ENCODE measurements around the gene GRK7. TPM values are rescaled to one million over a fixed set of nuclear protein-coding genes. Genes with fewer than 3 reads are reported as not detected.

The GRK7 gene, protein sequence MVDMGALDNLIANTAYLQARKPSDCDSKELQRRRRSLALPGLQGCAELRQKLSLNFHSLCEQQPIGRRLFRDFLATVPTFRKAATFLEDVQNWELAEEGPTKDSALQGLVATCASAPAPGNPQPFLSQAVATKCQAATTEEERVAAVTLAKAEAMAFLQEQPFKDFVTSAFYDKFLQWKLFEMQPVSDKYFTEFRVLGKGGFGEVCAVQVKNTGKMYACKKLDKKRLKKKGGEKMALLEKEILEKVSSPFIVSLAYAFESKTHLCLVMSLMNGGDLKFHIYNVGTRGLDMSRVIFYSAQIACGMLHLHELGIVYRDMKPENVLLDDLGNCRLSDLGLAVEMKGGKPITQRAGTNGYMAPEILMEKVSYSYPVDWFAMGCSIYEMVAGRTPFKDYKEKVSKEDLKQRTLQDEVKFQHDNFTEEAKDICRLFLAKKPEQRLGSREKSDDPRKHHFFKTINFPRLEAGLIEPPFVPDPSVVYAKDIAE (N-terminal part only)
- total RNA-seq = not detected in 2 replicates
- 0.02 TPM for total RNA-seq (2013)
- 0.07 and 0.12 TPM in 2 replicates for polyA plus RNA-seq
- polyA minus RNA-seq = 0.14 and 0.43 TPM in 2 replicates

DNA sequence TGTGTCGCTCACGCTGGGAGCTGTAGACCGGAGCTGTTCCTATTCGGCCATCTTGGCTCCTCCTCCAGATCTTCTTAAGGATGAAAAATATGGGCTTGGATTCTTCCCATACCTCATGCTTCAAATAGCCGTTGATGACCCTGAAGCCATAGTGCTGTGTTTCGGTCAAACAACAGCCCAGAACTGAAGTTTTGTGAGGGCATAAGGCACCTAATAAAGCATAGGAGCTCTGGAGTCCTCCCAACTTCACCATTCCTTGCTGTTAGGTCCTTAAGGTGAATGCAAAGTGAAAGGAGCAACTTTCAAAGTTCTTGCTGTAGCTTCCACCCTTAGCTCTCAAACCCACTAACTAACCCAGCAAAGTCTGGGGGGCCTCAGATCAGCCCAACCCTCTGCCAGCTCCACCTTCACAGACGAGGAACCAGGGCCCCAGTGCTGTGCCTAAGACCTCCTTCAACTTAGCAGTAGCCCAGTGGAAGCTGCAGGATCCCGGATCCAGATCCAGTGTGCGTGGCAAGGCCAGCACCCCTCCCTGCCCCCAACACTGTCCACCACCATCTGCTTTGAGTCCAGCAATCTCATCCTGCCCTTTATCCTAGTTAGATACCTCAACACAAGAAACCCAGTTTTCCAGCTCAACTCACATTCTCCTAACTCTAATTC, at the start of gene GRK7:
GRK7 (plus strand) TSS at position 321 of the 663 bp plus-strand sequence. CDS start 14,877 bp downstream, outside the sequence.
- Histone ChIP-seq H4K20me1 (ENCODE audit: control insufficient read depth, insufficient read depth, low read length, poor library complexity, severe bottlenecking) (no peaks in the 10 kb centered on the region), H3K27me3 (replicated peaks in 1 of 4; ENCODE audit: control extremely low read depth in 1 of 4, control insufficient read depth in 3 of 4, insufficient read depth in 4 of 4, low read length in 3 of 4) (no peaks in the 10 kb centered on the region), H3K4me1 (ENCODE audit: control insufficient read depth in 2 of 2, insufficient read depth in 2 of 2, low read length in 2 of 2) (no peaks in the 10 kb centered on the region), H3K4me3 (ENCODE audit: control extremely low read depth in 1 of 5, extremely low read depth in 1 of 5, insufficient read depth in 1 of 5, low read depth in 2 of 5, low read length in 4 of 5) (no peak within 1 kb of the TSS), H3K4me2 (replicated peaks; ENCODE audit: low read depth, low read length, poor library complexity, severe bottlenecking) (no peak within 1 kb of the TSS), H3K36me3 (replicated peaks in 1 of 2; ENCODE audit: control extremely low read depth in 1 of 2, control insufficient read depth in 1 of 2, extremely low read depth in 1 of 2, insufficient read depth in 2 of 2, low read length in 1 of 2) (no peaks in the 10 kb centered on the region), H2AFZ (ENCODE audit: insufficient read depth, low read depth, low read length, poor library complexity, severe bottlenecking) (no peak within 1 kb of the TSS), H3K9ac (ENCODE audit: low read length) (no peak within 1 kb of the TSS), H3K9me3 (ENCODE audit: control extremely low read depth in 1 of 3, control insufficient read depth in 2 of 3, insufficient read depth in 1 of 3, low read length in 2 of 3) (no peaks in the 10 kb centered on the region), H3K79me2 (ENCODE audit: control insufficient read depth, insufficient read depth, low read length) (no peaks in the 10 kb centered on the region), H3K27ac (ENCODE audit: low read length in 2 of 2) (no peak within 1 kb of the TSS)
- Mint-ChIP-seq H3K4me3 (no peak within 1 kb of the TSS), H3K9me3 (ENCODE audit: insufficient read depth) (no peaks in the 10 kb centered on the region), H3K4me1 (no peaks in the 10 kb centered on the region), H3K27ac (no peak within 1 kb of the TSS), H3K27me3 (no peaks in the 10 kb centered on the region)
- DNase-seq (no peak), ATAC-seq (ENCODE audit: low read depth) (no peak)
- TF ChIP-seq EZH2 (IDR thresholded peaks at IDR 0.05; ENCODE audit: borderline replicate concordance, insufficient read depth, low read depth, low read length, poor library complexity, severe bottlenecking) = no peak
- TF ChIP-seq, protein P1, sequence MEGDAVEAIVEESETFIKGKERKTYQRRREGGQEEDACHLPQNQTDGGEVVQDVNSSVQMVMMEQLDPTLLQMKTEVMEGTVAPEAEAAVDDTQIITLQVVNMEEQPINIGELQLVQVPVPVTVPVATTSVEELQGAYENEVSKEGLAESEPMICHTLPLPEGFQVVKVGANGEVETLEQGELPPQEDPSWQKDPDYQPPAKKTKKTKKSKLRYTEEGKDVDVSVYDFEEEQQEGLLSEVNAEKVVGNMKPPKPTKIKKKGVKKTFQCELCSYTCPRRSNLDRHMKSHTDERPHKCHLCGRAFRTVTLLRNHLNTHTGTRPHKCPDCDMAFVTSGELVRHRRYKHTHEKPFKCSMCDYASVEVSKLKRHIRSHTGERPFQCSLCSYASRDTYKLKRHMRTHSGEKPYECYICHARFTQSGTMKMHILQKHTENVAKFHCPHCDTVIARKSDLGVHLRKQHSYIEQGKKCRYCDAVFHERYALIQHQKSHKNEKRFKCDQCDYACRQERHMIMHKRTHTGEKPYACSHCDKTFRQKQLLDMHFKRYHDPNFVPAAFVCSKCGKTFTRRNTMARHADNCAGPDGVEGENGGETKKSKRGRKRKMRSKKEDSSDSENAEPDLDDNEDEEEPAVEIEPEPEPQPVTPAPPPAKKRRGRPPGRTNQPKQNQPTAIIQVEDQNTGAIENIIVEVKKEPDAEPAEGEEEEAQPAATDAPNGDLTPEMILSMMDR (IDR thresholded peaks at IDR 0.05) = no peak
- CTCF ChIA-PET = no interaction called here
- intact Hi-C loops (cut with micrococcal nuclease) = no loop called here
- POLR2A ChIA-PET = no interaction called here
- 98% methylated on average over 5 of the region's 9 CpGs for WGBS (ENCODE audit: insufficient coverage)

Data from B cell (primary cell).